Smooth muscle cell (in vitro differentiated cells): ENCODE measurements around the gene PTPRD. TPM values are rescaled to one million over a fixed set of nuclear protein-coding genes. Genes with fewer than 3 reads are reported as not detected.

ENCODE experiments used
- DNase-seq: peaks from one replicate; lab custom pipeline; 2025; ENCODE audit not compliant: unreplicated experiment; lab: John Stamatoyannopoulos, UW
- H2AFZ ChIP-seq: fragments of 200-600 bp; sonication (generic); 2 replicates; pipeline ENCODE4 v1.6.0; 2016; ENCODE audit warnings: antibody characterized with exemption, low read depth, mild to moderate bottlenecking
- H3F3A ChIP-seq: fragments of 200-600 bp; sonication (generic); 2 replicates; pipeline ENCODE4 v1.6.0; 2017; ENCODE audit warnings: antibody characterized with exemption, low read depth
- H3K27ac ChIP-seq: fragments of 200-600 bp; sonication (generic); 2 replicates; pipeline ENCODE4 v1.5.1; 2016; ENCODE audit warnings: low read depth, mild to moderate bottlenecking
- H3K27me3 ChIP-seq: fragments of 200-600 bp; sonication (generic); 2 replicates; pipeline ENCODE4 v1.6.1; 2016; ENCODE audit warnings: low read depth, mild to moderate bottlenecking
- H3K36me3 ChIP-seq: fragments of 200-600 bp; sonication (generic); 2 replicates; pipeline ENCODE4 v1.5.1; 2016; ENCODE audit warnings: low read depth
- H3K4me1 ChIP-seq: fragments of 200-600 bp; sonication (generic); 2 replicates; pipeline ENCODE4 v1.5.1; 2016; ENCODE audit warnings: low read depth
- H3K4me2 ChIP-seq: fragments of 200-600 bp; sonication (generic); 2 replicates; pipeline ENCODE4 v1.6.0; 2016; ENCODE audit warnings: mild to moderate bottlenecking
- H3K4me3 ChIP-seq: fragments of 200-600 bp; sonication (generic); 2 replicates; pipeline ENCODE4 v1.5.1; 2016; ENCODE audit warnings: mild to moderate bottlenecking
- H3K79me2 ChIP-seq: fragments of 200-600 bp; sonication (generic); 2 replicates; pipeline ENCODE4 v1.6.0; 2016; ENCODE audit warnings: low read depth, mild to moderate bottlenecking
- H3K9ac ChIP-seq: fragments of 200-600 bp; sonication (generic); 2 replicates; pipeline ENCODE4 v1.6.0; 2016; ENCODE audit warnings: low read depth
- H3K9me3 ChIP-seq: fragments of 200-600 bp; sonication (generic); replicated peaks from 2 replicates; pipeline ENCODE4 v1.5.1; 2016; ENCODE audit warnings: low read depth
- H4K20me1 ChIP-seq: fragments of 200-600 bp; sonication (generic); 2 replicates; pipeline ENCODE4 v1.6.0; 2016; ENCODE audit warnings: low read depth
- WGBS: methylation state at CpG from one replicate; pipeline ENCODE4 v1.1.7; 2016; ENCODE audit warnings: low lambda C conversion rate; 5-methylcytosine and 5-hydroxymethylcytosine counted together
- polyA plus RNA-seq: library from polyadenylated mRNA; unstranded; fragments of >200 nt; fragmentation: Nextera tagmentation; extraction: Ambion mirVana; gene quantifications from 2 replicates; pipeline ENCODE4 v1.2.1, GENCODE V29; 2016
- total RNA-seq: library from RNA; depleted of rRNA; stranded (reverse); fragments of >200 nt; gene quantifications from 2 replicates; pipeline ENCODE4 v1.2.3, GENCODE V29; 2014
- TF ChIP-seq, protein P1 (sequence below): fragments of 200-600 bp; sonication (generic); IDR thresholded peaks from 2 replicates; pipeline ENCODE4 v1.5.1; 2017; ENCODE audit warnings: borderline replicate concordance, mild to moderate bottlenecking, antibody characterized with exemption; ENCODE audit not compliant: insufficient read depth, poor library complexity, severe bottlenecking

PTPRD gene
- total and polyA plus RNA-seq, 2 experiments from 2014 or later = 6.5 to 61.0 TPM

GRCh38 chr9:8693464-8693863 lies 1919.3 kb downstream of the PTPRD start:
- Histone ChIP-seq H3K9ac (no peak overlapping the region), H3K9me3 (no peaks in the 10 kb centered on the region), H3K4me1 (no peaks in the 10 kb centered on the region), H4K20me1 (no peaks in the 10 kb centered on the region), H3K4me2 (no peak overlapping the region), H3K79me2 (peaks cover 7% of the 10 kb centered on the region), H3K36me3 (no peaks in the 10 kb centered on the region), H2AFZ (no peak overlapping the region), H3F3A (no peaks in the 10 kb centered on the region), H3K27ac (no peak overlapping the region), H3K4me3 (no peak overlapping the region), H3K27me3 (no peaks in the 10 kb centered on the region)
- 94% methylated on average over 6 of the region's 6 CpGs for WGBS
- TF ChIP-seq, protein P1, sequence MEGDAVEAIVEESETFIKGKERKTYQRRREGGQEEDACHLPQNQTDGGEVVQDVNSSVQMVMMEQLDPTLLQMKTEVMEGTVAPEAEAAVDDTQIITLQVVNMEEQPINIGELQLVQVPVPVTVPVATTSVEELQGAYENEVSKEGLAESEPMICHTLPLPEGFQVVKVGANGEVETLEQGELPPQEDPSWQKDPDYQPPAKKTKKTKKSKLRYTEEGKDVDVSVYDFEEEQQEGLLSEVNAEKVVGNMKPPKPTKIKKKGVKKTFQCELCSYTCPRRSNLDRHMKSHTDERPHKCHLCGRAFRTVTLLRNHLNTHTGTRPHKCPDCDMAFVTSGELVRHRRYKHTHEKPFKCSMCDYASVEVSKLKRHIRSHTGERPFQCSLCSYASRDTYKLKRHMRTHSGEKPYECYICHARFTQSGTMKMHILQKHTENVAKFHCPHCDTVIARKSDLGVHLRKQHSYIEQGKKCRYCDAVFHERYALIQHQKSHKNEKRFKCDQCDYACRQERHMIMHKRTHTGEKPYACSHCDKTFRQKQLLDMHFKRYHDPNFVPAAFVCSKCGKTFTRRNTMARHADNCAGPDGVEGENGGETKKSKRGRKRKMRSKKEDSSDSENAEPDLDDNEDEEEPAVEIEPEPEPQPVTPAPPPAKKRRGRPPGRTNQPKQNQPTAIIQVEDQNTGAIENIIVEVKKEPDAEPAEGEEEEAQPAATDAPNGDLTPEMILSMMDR = no peak
- DNase-seq = no peak

- no peaks in the 10 kb centered on the region for H3F3A ChIP-seq
- H3K79me2 ChIP-seq = peaks cover 6% of the 10 kb centered on the region
- no peak overlapping the region for H3K4me2 ChIP-seq
- DNase-seq = no peak
- no peaks in the 10 kb centered on the region for H4K20me1 ChIP-seq
- no peaks in the 10 kb centered on the region for H3K27me3 ChIP-seq
- TF ChIP-seq, protein P1 = no peak
- no peaks in the 10 kb centered on the region for H3K4me1 ChIP-seq
- 94% methylated on average over 2 of the region's 2 CpGs for WGBS
- H3K9me3 ChIP-seq = no peaks in the 10 kb centered on the region
- no peak overlapping the region for H2AFZ ChIP-seq
- no peak overlapping the region for H3K27ac ChIP-seq
- no peak overlapping the region for H3K4me3 ChIP-seq
- H3K9ac ChIP-seq = no peak overlapping the region
- H3K36me3 ChIP-seq = no peaks in the 10 kb centered on the region
Measured at GRCh38 chr9:8686516-8686915, 1926.3 kb downstream of the PTPRD start.

DNA sequence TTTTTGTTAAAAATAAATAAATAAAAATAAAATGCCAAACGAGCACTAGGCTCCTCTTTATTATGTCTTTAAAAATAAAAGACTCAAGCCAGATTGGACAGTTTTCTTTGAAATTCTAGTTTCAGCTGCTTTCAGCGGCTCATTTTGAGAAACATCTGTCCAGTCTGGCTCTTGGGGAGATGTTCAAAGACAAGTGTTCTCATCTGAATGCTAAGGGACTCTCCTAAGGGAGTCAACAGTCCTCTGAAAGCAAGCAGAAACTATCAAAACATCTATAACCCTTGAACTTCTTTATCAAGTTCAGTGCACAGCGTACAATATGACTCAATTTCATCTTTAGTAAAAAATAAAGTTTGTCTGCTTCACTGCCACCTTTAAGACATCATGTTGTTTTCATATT lies 1927.0 kb downstream of the PTPRD start:
- no peak for DNase-seq
- H3K79me2 ChIP-seq = peaks cover 6% of the 10 kb centered on the region
- H2AFZ ChIP-seq = no peak overlapping the region
- WGBS = 97% methylated on average over 3 of the region's 3 CpGs
- H3K9me3 ChIP-seq = no peaks in the 10 kb centered on the region
- no peak overlapping the region for H3K4me3 ChIP-seq
- no peaks in the 10 kb centered on the region for H3K27me3 ChIP-seq
- no peaks in the 10 kb centered on the region for H3F3A ChIP-seq
- H3K9ac ChIP-seq = no peak overlapping the region
- no peaks in the 10 kb centered on the region for H3K4me1 ChIP-seq
- H3K4me2 ChIP-seq = no peak overlapping the region
- no peaks in the 10 kb centered on the region for H3K36me3 ChIP-seq
- no peak overlapping the region for H3K27ac ChIP-seq
- H4K20me1 ChIP-seq = no peaks in the 10 kb centered on the region
- TF ChIP-seq, protein P1 = no peak

DNA sequence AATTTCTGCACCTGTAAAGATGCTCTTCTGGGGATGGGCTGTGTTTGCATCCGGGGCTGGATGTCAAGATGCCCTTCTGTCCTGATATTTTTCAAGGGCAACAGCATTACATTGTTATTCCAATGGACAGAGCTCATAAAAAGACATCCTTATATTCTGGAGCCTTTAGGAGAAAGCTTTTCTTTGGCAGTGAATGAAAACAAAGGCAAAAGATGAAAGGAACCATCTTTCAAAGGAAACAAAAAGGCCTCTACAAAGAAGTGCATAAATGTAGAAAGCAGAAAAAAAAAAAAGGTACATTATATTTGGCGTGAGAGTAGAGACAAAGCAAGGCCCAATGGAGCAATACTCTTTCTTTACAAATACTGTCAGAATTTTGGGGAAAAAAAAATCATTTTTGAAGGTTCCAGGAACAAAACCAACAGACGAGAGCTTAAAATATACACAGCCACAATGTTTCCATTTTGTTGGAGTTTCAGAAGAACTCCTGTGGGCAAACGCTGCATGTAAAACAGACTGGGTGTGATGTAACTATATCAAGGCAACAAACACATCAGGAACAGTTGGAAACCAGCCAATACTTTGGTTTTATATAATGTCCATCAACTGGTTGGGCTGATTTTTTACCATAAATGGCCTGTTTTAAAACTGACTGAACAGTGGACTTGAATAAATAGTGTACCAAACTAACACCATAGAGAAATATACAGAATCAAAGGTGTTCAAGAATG lies 1927.7 kb downstream of the PTPRD start:
- DNase-seq = no peak
- no peaks in the 10 kb centered on the region for H3K27me3 ChIP-seq
- no peaks in the 10 kb centered on the region for H4K20me1 ChIP-seq
- WGBS = 82% methylated on average over 4 of the region's 4 CpGs
- no peak overlapping the region for H3K4me3 ChIP-seq
- H3K79me2 ChIP-seq = peaks cover 6% of the 10 kb centered on the region
- no peak overlapping the region for H3K27ac ChIP-seq
- H3K4me1 ChIP-seq = peaks cover 3% of the 10 kb centered on the region
- no peak overlapping the region for H2AFZ ChIP-seq
- H3K4me2 ChIP-seq = no peak overlapping the region
- H3K9ac ChIP-seq = no peak overlapping the region
- TF ChIP-seq, protein P1 = no peak
- H3K9me3 ChIP-seq = no peaks in the 10 kb centered on the region
- no peaks in the 10 kb centered on the region for H3K36me3 ChIP-seq
- no peaks in the 10 kb centered on the region for H3F3A ChIP-seq
